ENCODE data around the gene GABRR1.
"Not testable (repeated sequence)": the region's sequence is repeated elsewhere in the genome, so short reads cannot be mapped to it uniquely, and the experiment has no call there.

The GABRR1 gene

DNA sequence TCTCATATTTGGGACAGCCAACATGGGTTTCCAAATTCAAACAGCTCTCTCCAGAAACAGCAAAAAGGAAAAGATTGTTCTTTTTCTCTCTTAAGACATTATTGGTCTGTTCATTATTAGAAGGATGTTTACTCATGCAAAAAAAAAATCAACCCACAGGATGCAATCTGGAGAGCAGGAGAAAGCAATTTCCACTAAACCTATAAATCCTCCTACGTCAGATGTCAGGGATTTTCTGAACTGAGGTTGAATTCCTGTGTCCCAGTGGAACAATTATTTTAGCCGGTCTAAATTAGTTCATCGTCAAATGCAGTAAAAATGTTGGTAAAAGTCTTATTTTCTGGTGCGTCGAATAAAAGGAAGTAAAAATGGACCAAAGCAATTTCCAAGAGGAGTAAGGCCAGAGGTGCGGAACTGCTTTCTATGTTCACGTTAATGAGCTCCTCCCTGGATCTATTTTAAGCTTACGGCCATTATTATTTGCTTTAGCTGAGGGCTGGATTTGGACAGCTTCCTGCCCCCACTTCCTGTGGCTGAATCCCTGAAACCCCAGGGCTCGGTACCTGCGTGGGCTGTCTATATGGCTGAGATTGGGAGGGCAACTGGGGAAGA lies at the start of gene GABRR1:
TSS of gene GABRR1 (minus strand) at position 60 of the 612 bp plus-strand sequence. CDS start at position 24, 36 bp downstream.
- no peak for DNase-seq (ENCODE audit: low read depth in 1 of 2, low spot score in 1 of 2)

DNA sequence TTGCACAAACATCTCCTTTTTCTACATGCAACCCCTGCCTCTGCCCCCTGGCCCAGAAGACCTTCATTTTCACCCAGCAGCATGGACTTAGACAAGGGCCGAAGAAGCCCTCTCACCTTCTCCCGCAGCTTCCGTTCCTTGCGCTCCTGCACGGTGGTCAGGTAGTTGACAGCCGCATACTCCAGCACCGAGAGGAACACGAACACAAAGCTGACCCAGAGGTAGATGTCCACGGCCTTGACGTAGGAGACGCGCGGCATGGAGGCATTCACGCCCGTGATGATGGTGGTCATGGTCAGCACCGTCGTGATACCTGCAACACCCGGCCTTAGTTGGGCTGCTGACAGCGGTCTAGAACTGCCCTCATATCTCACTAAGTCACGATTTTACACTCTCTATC lies 47.1 kb upstream of the GABRR1 start:
- no peak for DNase-seq (ENCODE audit: low read depth in 1 of 2, low spot score in 1 of 2)

DNA sequence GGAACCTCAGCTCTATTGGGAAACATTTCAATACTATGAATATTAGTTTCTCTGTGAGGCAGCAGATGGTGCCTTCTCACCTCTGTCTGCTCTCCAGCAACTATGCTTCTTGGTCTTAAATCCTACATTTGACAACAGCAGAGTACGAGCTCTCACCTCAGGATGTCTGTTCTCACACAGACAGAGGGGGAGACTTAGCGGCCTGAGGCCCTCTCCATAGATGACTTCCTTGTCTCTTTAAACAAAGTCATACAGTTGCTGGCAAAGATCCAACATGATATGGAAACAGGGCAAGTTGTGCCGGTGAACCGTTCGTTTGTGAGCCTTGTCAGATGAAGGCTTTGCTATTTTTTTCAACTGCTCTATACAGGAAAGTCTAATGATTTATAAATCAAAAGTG lies 43.7 kb upstream of the GABRR1 start:
- DNase-seq (ENCODE audit: low read depth in 1 of 2, low spot score in 1 of 2), result no peak

DNA sequence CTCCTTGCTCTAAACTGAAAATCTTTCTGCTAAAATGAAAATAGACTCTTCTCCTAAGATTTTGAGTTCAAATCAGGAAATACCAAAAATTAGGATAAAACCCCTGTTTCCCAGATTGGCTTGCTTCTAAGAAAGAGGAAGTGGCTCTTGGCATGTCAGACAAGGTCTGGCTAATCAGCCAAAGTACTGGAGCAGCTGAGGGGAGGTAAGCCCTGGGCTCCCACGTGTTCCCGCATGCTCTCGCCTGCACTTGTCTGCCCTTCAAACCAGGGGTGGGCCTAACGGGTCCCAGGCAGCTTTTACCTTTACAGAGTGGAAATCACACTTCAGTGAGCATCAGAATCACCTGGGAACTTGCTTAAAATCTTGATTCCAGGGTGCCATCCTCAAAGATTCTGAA lies 43.2 kb upstream of the GABRR1 start:
- DNase-seq (ENCODE audit: low read depth in 1 of 2, low spot score in 1 of 2), result no peak

DNA sequence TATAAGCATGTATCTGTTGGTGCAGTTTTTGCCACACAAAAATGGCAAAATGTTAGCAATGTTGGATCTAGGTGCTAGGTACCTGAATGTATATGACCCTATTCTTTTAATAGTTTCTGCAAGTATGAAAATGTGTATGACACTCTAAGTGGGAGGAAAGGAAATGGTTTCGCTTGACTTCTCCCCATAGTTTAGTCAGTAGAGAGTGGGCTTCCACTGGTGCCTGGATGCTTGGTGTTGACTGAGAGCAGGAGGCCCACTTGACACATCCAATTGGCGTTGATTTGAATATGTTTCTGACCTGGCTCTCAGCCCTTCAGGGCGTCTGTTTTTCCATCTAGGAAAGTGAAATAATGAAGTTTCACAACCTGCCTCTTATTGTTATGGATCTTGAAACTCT lies 41.8 kb upstream of the GABRR1 start:
- DNase-seq (ENCODE audit: low read depth in 1 of 2, low spot score in 1 of 2), result no peak

DNA sequence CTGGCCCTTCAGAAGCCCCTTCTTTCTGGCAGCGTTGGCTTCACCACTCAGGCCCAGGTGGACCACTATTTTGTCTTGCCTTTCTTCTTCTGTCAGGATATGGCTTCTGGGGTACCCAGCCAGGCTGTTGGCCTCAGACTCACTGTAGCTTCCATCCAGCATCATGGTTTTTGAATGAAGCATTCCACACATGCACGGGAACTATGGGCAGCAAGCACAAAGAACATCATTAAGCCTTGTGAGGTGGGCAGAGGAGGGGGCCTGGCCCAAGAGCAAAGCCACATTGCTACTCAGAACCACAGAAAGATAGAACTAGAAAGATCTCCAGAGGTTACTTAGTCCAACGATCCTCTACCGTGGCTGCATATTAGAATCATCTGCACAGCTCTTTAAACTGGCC lies 40.6 kb upstream of the GABRR1 start:
- no peak for DNase-seq (ENCODE audit: low read depth in 1 of 2, low spot score in 1 of 2)

DNA sequence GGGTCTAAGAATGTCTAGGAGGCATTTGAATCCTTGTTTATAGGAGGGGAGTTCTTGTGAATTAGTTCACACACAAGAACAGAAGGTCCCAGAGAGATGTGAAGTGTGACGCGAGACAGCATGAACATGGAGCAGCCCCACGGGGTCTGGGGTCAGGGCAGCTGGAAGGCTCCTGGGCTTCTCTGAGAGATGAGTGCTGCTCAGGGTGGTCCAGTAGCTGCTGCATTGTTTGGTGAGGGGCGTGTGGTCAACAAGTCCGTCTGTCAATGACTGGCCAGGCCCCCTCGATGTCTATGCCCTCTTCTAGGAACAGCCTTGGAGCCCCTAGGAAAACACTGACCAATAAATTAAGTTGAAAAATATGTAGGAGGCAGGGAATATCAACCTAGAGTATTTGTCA lies 40.2 kb upstream of the GABRR1 start:
- no peak for DNase-seq (ENCODE audit: low read depth in 1 of 2, low spot score in 1 of 2)

DNA sequence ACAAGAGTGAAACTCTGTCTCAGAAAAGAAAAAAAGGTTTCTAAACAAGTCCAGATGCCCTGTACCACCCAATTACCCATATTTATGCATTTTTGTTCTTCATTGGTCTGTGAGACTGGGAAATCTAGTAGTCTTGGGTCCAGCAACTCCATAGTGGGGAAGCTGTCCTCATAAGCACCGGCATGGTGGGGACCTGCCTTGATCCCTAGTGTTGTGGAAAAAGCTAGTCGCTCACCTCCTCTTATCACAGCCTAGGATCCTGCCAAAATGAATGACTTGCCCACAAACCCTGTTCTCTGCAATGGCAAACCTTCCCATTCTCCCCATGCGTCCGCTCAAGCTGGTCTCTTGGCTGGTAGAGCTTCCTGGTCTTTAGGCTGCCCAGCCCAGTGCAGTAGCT lies 38.3 kb upstream of the GABRR1 start:
- no peak for DNase-seq (ENCODE audit: low read depth in 1 of 2, low spot score in 1 of 2)

DNA sequence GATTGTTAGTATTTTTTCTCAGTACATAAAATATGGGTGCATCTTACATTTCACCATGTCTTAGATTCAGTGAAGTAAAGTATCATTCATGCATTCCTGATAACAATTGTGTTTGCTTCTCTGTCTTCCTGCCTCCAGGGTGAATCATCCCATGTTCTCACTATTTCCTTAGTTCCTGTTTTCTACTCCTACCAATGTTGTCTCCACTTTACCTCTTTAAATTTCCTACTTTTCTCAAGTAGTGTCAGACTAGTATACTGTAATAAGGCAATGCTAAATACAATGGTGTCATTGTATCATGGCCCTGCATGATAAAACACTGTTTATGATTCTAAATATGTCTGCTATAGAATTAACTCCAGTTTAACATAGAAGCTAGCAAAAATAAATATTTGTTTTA lies 37.4 kb upstream of the GABRR1 start:
- no peak for DNase-seq (ENCODE audit: low read depth in 1 of 2, low spot score in 1 of 2)

DNA sequence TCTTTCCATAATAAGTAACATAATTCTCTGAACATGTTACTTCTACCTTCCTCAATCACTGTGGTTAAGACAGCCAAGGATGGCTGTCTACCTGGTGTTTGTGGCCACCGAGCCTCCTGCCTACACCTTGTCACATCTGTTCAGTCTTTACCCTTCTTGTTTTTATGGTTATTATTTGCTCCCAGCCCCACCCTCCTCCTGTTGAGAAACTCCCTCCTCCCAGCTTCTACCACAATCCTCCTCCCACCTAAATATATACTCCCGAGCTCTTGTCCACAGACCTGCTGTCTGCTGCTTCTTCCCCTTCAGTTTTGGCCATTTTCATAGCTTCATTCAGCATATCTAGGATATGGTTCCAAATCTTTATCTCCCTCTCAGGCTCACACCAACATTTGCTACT lies 35.7 kb upstream of the GABRR1 start:
- DNase-seq (ENCODE audit: low read depth in 1 of 2, low spot score in 1 of 2), result no peak

DNA sequence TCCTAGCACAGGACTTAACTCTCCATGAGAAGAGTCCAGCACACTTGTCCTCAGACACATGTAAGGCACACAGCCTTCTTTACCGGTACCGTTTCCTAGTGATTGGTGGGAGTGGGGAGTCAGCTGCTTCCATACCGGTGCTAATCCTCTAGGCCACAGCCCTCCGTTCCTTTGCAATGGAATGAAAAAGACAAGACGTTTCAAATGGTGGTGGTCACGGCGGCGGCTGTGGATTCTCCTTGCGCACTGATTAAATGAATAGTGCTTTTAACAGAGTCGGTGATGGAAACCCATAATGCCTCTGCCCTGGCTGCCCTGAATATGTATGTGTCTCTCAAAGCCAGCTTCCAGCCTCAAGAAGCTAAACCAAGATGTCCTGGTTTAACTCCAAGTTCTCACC lies 34.8 kb upstream of the GABRR1 start:
- DNase-seq (ENCODE audit: low read depth in 1 of 2, low spot score in 1 of 2), result no peak

DNA sequence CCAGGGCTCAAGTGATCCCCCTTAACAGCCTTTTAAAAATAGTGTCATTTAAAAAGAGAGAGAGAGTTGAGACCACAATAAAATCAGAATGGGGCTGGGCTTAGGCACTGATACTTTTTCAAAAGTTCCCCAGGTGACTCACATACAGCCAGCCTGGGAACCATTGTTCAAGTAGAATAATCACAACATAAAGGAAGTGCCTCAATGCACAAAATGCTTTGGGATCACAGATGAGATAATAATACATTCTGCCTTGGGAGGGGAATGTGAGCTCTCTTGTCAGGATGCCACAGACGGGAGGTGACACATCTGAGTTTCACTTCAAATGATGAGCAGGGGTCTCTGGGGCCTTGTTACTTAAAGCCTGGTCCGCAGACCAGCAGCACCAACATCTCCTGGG lies 34.0 kb upstream of the GABRR1 start:
- no peak for DNase-seq (ENCODE audit: low read depth in 1 of 2, low spot score in 1 of 2)

DNA sequence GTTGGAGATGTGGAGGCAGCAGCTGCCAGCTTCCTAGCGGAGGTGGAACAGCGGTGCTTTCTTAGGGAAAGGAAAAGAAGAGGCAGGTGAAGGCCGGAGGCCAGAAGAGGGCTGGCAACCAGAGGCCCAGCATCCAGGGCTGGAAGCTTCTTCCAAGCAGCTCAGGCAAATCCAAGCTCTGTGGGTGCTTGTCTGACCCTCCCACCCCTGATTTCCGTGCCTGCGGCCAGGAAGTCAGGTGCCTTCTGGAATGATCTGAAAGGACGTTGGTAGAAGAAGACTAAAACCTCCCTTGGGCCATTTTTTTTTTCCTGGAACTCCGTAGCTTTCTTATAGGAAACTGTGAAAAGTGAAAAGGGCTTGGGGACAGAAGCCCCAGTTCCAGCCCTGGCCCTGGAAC lies 33.1 kb upstream of the GABRR1 start:
- DNase-seq (ENCODE audit: low read depth in 1 of 2, low spot score in 1 of 2), result no peak

DNA sequence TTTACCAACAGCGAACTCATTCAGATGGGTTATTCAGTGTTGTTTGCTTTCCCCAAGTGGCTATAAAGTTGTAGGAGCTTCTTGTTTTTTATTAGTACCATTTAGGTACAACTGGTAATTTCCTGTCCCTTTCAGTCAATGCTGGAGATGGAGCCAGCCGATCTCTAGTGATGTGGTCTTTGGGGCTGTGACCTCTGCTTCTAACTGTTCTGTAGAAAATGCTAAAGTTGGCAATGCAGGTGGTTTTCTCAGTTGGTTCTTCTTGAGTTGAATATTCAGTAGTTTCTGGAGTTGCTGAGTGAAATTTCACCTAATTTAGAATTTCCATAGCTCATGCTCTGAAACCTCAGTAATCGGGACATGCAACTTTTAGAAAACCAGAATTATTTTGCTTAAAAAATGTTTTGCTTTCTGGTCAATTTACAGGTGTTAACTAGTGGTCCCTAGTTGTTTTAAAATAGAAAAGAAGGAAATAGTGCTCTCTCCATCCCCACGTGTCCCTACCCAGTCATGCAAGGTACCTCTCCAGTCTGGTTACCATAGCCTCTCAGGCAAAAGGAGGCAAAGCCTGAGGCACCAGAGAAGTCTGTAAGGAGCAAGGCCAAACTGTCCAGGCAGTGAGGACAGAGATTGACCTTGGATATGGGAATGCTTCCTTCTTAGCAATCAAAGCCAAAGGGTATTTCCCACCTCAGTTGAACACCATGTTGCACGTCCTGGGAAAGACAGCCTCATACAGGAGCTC lies 27.3 kb upstream of the GABRR1 start:
- no peak for DNase-seq (ENCODE audit: low read depth in 1 of 2, low spot score in 1 of 2)

DNA sequence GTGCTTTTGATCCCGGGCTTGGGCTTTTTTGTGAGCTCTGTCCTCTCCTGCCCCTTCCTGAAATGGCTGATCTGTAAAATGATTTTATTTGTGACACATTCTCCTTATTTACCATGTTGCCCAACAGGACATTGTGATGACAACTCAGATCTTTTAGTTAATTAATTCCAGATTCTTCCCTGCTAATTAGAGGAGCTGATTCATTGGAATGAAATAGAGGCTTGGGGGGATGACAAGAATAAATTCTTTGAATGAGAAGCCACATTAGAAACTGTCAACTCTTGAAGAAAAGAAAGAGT lies 26.1 kb upstream of the GABRR1 start:
- no peak for DNase-seq (ENCODE audit: low read depth in 1 of 2, low spot score in 1 of 2)

DNA sequence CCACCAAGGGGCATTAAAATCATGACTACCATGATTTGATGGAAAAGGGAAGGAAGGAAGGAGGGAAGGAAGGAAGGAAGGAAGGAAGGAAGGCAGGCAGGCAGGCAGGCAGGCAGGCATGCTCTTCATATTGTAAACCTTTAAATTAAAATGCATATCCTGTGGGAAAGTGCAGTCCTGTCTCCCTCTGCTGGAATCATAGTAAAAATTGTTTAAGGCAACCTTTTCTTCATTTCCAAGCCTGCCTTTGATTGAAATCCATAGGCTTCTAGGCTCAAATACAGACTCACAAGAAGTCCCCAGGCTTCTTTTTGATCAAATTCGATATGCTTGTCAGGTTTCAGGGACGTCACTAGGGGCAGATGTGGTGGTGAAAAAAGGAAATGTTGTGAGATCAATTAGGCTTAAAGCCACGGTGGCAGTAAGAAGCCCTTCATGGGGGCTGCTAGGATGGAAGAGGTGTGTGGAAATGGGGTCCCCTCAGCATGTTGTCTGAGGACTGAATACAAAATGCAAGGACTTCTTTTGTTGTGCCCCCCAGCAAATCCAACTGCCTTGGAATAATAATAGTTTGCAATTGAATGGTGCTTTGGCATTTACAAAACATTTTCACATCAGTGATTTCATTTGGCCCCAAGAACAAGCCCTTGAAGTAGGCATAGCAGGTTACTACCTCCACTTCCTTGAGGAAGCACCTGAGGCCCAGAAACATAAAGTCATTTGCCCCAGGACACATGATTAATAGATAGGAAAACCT lies 25.6 kb upstream of the GABRR1 start:
- DNase-seq (ENCODE audit: low read depth in 1 of 2, low spot score in 1 of 2), result no peak

DNA sequence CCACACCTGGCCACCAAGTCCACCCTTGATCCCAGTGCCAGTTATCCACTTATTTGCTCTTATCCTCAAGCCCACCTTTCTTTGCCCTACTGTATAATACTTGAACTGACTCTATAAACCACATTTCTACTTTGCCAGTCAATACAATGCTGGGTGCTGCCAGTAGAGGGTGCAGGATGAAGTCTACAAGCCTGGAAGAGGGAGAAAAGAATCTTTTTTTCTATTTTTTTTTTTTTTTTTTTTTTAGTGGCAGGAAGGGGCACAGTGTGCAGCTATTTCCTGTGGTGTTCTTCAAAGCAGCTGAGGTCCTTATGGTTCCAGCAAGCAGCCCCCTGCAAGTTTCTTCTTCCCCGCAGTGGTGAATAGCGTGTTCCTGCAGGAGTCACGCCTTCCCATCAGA lies 22.2 kb upstream of the GABRR1 start:
- no peak for DNase-seq (ENCODE audit: low read depth in 1 of 2, low spot score in 1 of 2)

DNA sequence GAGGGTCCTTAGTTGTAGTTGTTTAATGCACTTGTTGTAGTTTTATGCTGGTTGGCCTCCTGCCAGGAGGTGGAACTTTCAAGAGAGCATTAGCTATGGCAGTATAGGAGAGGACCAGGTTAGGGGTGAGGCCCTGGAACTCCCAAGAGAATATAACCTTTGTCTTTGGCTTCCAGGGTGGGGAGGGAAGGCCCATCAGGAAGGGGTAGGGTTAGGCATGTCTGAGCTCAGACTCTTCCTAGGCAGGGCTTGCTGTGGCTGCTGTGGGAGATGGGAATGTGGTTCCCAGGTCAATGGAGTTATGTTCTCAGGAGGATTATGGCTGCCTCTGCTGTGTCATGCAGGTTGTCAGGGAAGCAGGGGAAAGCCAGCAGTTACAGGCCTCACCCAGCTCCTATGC lies 20.0 kb upstream of the GABRR1 start:
- DNase-seq (ENCODE audit: low read depth in 1 of 2, low spot score in 1 of 2), result no peak

DNA sequence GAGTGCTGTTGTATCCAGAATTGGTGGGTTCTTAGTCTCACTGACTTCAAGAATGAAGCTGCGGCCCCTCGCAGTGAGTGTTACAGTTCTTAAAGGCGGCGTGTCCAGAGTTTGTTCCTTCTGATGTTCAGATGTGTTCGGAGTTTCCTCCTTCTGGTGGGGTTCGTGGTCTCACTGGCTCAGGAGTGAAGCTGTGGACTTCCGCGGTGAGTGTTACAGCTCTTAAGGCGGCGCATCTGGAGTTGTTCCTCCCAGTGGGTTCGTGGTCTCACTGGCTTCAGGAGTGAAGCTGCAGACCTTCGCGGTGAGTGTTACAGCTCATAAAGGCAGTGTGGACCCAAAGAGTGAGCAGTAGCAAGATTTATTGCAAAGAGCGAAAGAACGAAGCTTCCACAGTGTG lies 16.4 kb upstream of the GABRR1 start:
- DNase-seq (ENCODE audit: low read depth in 1 of 2, low spot score in 1 of 2), result not testable (repeated sequence)

DNA sequence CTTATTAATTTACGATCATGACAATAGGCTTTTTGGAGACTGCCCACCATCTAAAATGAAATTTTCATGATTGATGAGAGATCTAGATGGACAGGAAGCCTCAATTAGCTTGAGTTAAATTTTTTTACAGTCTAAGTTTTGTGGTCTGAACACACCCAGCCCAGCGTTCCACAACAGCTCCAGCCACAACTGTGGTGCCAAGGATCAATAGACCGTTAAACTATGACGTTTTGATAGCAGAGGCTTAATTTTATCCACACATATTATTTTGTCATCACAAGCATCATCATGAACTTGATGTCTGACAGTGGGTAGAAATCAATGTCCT lies 5.5 kb upstream of the GABRR1 start:
- no peak for DNase-seq (ENCODE audit: low read depth in 1 of 2, low spot score in 1 of 2)

DNA sequence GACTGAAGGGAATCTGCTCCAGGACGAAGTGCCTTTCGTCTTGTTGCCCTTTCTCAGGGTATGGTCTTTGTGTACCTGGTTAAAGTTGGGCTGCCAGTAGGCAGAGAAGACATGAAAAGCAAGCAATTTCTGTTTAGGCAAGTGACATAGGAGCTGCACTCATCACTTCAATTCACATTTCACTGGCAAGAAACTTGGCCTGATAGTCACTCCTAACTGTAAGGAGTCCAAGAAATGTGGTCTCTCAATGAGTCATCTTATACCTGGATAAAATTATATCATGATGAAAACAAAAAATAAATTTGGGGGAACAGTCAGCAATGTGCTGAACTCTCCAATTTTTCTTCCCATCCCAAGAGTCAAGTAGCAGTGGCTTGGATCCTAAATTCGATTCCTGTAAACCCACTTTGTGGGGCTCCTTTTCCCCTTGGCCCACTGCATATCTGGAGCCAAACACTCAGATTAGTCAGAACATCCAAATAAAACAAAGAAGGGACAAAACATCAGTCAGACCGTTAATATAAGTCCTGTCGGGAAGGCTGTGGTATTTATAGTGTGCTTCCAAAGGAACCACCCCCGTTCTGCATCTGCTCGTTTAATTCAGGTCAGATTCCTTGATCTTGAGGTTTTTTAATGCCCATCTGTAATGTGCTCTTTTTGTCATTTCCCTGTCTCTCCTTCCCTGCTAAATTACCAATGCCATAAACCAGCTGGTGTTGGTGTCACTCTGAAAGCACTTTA lies 5.0 kb upstream of the GABRR1 start:
- no peak for DNase-seq (ENCODE audit: low read depth in 1 of 2, low spot score in 1 of 2)

DNA sequence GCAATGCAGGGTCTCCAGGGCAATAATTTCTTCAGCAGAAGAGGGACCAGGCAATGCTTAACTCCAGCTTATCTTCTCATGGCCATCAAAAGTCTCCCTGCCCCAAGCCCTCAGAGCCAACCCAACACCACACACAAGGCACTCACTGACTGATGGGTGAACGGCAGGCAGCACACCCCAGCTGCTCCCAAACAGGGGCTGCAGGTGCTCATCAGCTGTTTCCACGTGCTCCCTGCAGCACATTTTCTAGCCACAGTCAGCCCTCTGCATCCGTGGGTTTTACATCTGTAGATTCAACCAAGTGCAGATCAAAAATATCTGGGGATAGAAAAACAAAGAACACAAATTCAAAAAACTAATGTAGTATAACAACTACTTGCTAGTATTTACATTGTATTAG lies 4.0 kb upstream of the GABRR1 start:
- no peak for DNase-seq (ENCODE audit: low read depth in 1 of 2, low spot score in 1 of 2)
